H1 (cell line): ENCODE measurements around the gene SYT6. TPM values are rescaled to one million over a fixed set of nuclear protein-coding genes. Genes with fewer than 3 reads are reported as not detected.

Experiments
- CTCF ChIA-PET: fragments of 300-600 bp; sonication (Branson Sonifier 250); formaldehyde crosslinking; loops from one replicate; lab custom pipeline; 2021; ENCODE audit not compliant: partially characterized antibody; lab: Charles Lee
- POLR2A ChIA-PET: fragments of 300-600 bp; sonication (Branson Sonifier 250); formaldehyde crosslinking; loops from one replicate; lab custom pipeline; 2021; ENCODE audit warnings: inconsistent platforms; ENCODE audit not compliant: partially characterized antibody; lab: Charles Lee
- DNase-seq, 2 experiments: peaks; one replicate each; pipeline versions ENCODE4 v3.0.0 to v3.0.0-alpha.2; 2010 to 2022; ENCODE audit warnings: low spot score in 2 of 2, low read depth in 1 of 2, mixed read lengths in 1 of 2
- FAIRE-seq: peaks from 2 replicates; lab custom pipeline; 2011; peaks lifted over from hg19 to GRCh38; lab: Jason Lieb, UNC
- H2AFZ ChIP-seq: 2 replicates; pipeline ENCODE4 v1.8.1; 2012; ENCODE audit warnings: low read length, inconsistent platforms
- H2AK5ac ChIP-seq: 2 replicates; pipeline ENCODE4 v1.6.1; 2013; ENCODE audit warnings: low read depth, low read length
- H2BK120ac ChIP-seq: replicated peaks from 2 replicates; pipeline ENCODE3; 2013; ENCODE audit warnings: low read depth, low read length, inconsistent platforms
- H2BK12ac ChIP-seq: 2 replicates; pipeline ENCODE4 v1.6.1; 2013; ENCODE audit warnings: low read depth, low read length
- H2BK15ac ChIP-seq: 2 replicates; pipeline ENCODE4 v1.6.1; 2013; ENCODE audit warnings: low read length
- H2BK20ac ChIP-seq: 2 replicates; pipeline ENCODE4 v1.6.1; 2013; ENCODE audit warnings: low read length
- H2BK5ac ChIP-seq: 2 replicates; pipeline ENCODE4 v1.6.1; 2013; ENCODE audit warnings: low read depth, low read length
- H3K14ac ChIP-seq: 2 replicates; pipeline ENCODE4 v1.6.1; 2013; ENCODE audit warnings: inconsistent platforms; ENCODE audit not compliant: insufficient read length
- H3K18ac ChIP-seq: 2 replicates; pipeline ENCODE4 v1.6.1; 2013; ENCODE audit warnings: low read length; ENCODE audit errors: extremely low read depth
- H3K23ac ChIP-seq: 2 replicates; pipeline ENCODE4 v1.6.1; 2013; ENCODE audit warnings: inconsistent platforms; ENCODE audit not compliant: insufficient read length
- H3K23me2 ChIP-seq: 2 replicates; pipeline ENCODE4 v1.6.1; 2013; ENCODE audit warnings: low read depth, low read length
- H3K27ac ChIP-seq: 2 replicates; pipeline ENCODE4 v1.6.1; 2011; ENCODE audit warnings: low read depth, low read length, inconsistent platforms
- H3K27me3 ChIP-seq, 4 experiments: replicated peaks in 1 of 4; 1 replicate in 1 of 4; 2 replicates in 3 of 4; pipeline versions ENCODE4 v1.6.1 to v1.8.1; 2011 to 2013; ENCODE audit warnings: low read length in 3 of 4, mild to moderate bottlenecking in 3 of 4, inconsistent platforms in 2 of 4, mixed read lengths in 2 of 4, moderate library complexity in 1 of 4; ENCODE audit not compliant: control insufficient read depth in 3 of 4, insufficient read depth in 3 of 4; ENCODE audit errors: extremely low read depth in 1 of 4
- H3K36me3 ChIP-seq, 4 experiments: 2 replicates each; pipeline versions ENCODE4 v1.6.1 to v1.8.1; 2011 to 2013; ENCODE audit warnings: mild to moderate bottlenecking in 4 of 4, low read length in 3 of 4, moderate library complexity in 2 of 4, control low read depth in 1 of 4, inconsistent platforms in 1 of 4; ENCODE audit not compliant: insufficient read depth in 4 of 4, control insufficient read depth in 2 of 4
- H3K4ac ChIP-seq: replicated peaks from 2 replicates; pipeline ENCODE3; 2013; ENCODE audit warnings: low read length, low read depth, mixed read lengths, inconsistent platforms; ENCODE audit not compliant: insufficient read length
- H3K4me1 ChIP-seq, 4 experiments: replicated peaks in 1 of 4; 1 replicate in 1 of 4; 2 replicates in 3 of 4; pipeline versions ENCODE4 v1.6.1 to v1.8.1; 2011 to 2013; ENCODE audit warnings: low read length in 3 of 4, inconsistent platforms in 2 of 4, mixed read lengths in 1 of 4; ENCODE audit not compliant: insufficient read depth in 4 of 4, control insufficient read depth in 3 of 4
- H3K4me2 ChIP-seq, 2 experiments: 2 replicates each; pipeline versions ENCODE4 v1.6.1 to v1.8.1; 2011 to 2013; ENCODE audit warnings: low read depth in 2 of 2, low read length in 2 of 2, control low read depth in 1 of 2, inconsistent platforms in 1 of 2, mild to moderate bottlenecking in 1 of 2; ENCODE audit not compliant: insufficient read depth in 1 of 2
- H3K4me3 ChIP-seq, 4 experiments: fragments of 200-600, 300-600 bp in 1 of 4; sonication (generic), shearing (Covaris generic), sonication (Bioruptor Twin) in 1 of 4; 2 replicates each; pipeline versions ENCODE4 v1.5.1 to v1.8.1; 2011 to 2016; ENCODE audit warnings: low read length in 4 of 4, low read depth in 3 of 4, control low read depth in 2 of 4, inconsistent platforms in 2 of 4, mild to moderate bottlenecking in 2 of 4, mixed read lengths in 1 of 4, moderate library complexity in 1 of 4; ENCODE audit not compliant: insufficient read depth in 2 of 4; ENCODE audit errors: extremely low read depth in 1 of 4
- H3K56ac ChIP-seq: replicated peaks from 2 replicates; pipeline ENCODE3; 2013; ENCODE audit warnings: low read depth, mild to moderate bottlenecking, mixed read lengths, low read length, inconsistent platforms; ENCODE audit not compliant: insufficient read length
- H3K79me1 ChIP-seq: 2 replicates; pipeline ENCODE4 v1.6.1; 2013; ENCODE audit warnings: low read depth, low read length, control low read depth
- H3K79me2 ChIP-seq, 2 experiments: 2 replicates each; pipeline versions ENCODE4 v1.6.1 to v1.8.1; 2012 to 2013; ENCODE audit warnings: low read length in 2 of 2, mild to moderate bottlenecking in 2 of 2, inconsistent platforms in 1 of 2; ENCODE audit not compliant: insufficient read depth in 2 of 2, control insufficient read depth in 1 of 2
- H3K9ac ChIP-seq, 4 experiments: replicated peaks in 1 of 4; 1 replicate in 1 of 4; 2 replicates in 3 of 4; pipeline versions ENCODE4 v1.6.1 to v1.8.1; 2011 to 2013; ENCODE audit warnings: low read depth in 3 of 4, low read length in 3 of 4, control low read depth in 2 of 4, mild to moderate bottlenecking in 2 of 4, moderate library complexity in 2 of 4, inconsistent platforms in 1 of 4; ENCODE audit errors: extremely low read depth in 1 of 4
- H3K9me3 ChIP-seq, 2 experiments: 2 replicates each; pipeline versions ENCODE4 v1.6.1 to v1.8.1; 2012 to 2013; ENCODE audit warnings: mild to moderate bottlenecking in 2 of 2, moderate library complexity in 2 of 2, control low read depth in 1 of 2, inconsistent platforms in 1 of 2, low read depth in 1 of 2, low read length in 1 of 2, mixed read lengths in 1 of 2; ENCODE audit not compliant: insufficient read depth in 2 of 2
- H4K20me1 ChIP-seq, 2 experiments: replicated peaks in 1 of 2; 2 replicates each; pipeline versions ENCODE3 to v1.8.1; 2011 to 2013; ENCODE audit warnings: inconsistent platforms in 2 of 2, low read length in 2 of 2, mild to moderate bottlenecking in 1 of 2; ENCODE audit not compliant: insufficient read depth in 2 of 2, control insufficient read depth in 1 of 2
- H4K5ac ChIP-seq: 2 replicates; pipeline ENCODE4 v1.6.1; 2013; ENCODE audit warnings: low read length, low read depth, mixed read lengths, inconsistent platforms; ENCODE audit not compliant: insufficient read length
- H4K8ac ChIP-seq: 2 replicates; pipeline ENCODE4 v1.8.0; 2013; ENCODE audit warnings: mild to moderate bottlenecking, moderate library complexity, low read length, inconsistent platforms; ENCODE audit not compliant: insufficient read depth; ENCODE audit errors: extremely low read depth
- H4K91ac ChIP-seq: replicated peaks from 2 replicates; pipeline ENCODE3; 2013; ENCODE audit warnings: low read length, mixed read lengths, inconsistent platforms; ENCODE audit not compliant: insufficient read length
- POLR2A ChIP-seq, 2 experiments: IDR thresholded peaks; 1 replicate in 1 of 2; 2 replicates in 1 of 2; pipeline ENCODE4 v1.6.1; 2011; ENCODE audit warnings: low read depth in 2 of 2, low read length in 2 of 2, mild to moderate bottlenecking in 2 of 2; ENCODE audit errors: control extremely low read depth in 1 of 2
- SIN3A ChIP-seq, 2 experiments: IDR thresholded peaks in 1 of 2; conservative IDR thresholded peaks in 1 of 2; 2 replicates each; pipeline ENCODE4 v1.6.1; 2011 to 2012; ENCODE audit warnings: low read length in 2 of 2, improper control_type of control experiment in 1 of 2, low read depth in 1 of 2, mild to moderate bottlenecking in 1 of 2
- SP1 ChIP-seq: IDR thresholded peaks from 2 replicates; pipeline ENCODE4 v1.6.1; 2011; ENCODE audit warnings: low read depth, low read length
- WGBS, 2 experiments: shearing (Covaris generic) in 1 of 2; methylation state at CpG; one replicate each; pipeline versions ENCODE4 v1.1.6 to v1.1.7; 2013 to 2015; ENCODE audit warnings: low lambda C conversion rate in 2 of 2, mixed read lengths in 2 of 2, inconsistent platforms in 1 of 2, low coverage in 1 of 2, missing lambda C conversion rate in 1 of 2; ENCODE audit not compliant: insufficient replicate concordance in 2 of 2, insufficient coverage in 1 of 2, insufficient read length in 1 of 2; ENCODE audit errors: extremely low coverage in 1 of 2, missing lambda C conversion rate in 1 of 2; 5-methylcytosine and 5-hydroxymethylcytosine counted together
- polyA plus RNA-seq, 7 experiments: library from polyadenylated mRNA; depleted of rRNA in 3 of 7; stranded (reverse) in 5 of 7; unstranded in 2 of 7; fragments of >200 nt in 5 of 7; fragments of 200-250 nt in 2 of 7; gene quantifications; 1 replicate in 5 of 7; 2 replicates in 1 of 7; 4 replicates in 1 of 7; pipeline versions ENCODE4 v1.2.1 to v1.2.3, GENCODE V29; 2011 to 2013; ENCODE audit warnings: missing spikeins in 2 of 7, mixed read lengths in 2 of 7
- total RNA-seq: library from RNA; stranded (reverse); fragmentation: NEBNext Ultra II Directional; extraction: Animal tissue kit (Norgen Biotek cat#: 25700); gene quantifications from 2 replicates; pipeline ENCODE4 v1.2.1, GENCODE V29; 2021

Gene SYT6
- total and polyA plus RNA-seq, 2 of the 8 experiments (the other 6 are each of a cell fraction or from before 2014, with no cell fraction given), result 33.7 to 83.5 TPM

- Histone ChIP-seq H3K56ac (peak overlapping the region; percentile 27), H3K23ac (no peak overlapping the region), H3K23me2 (peaks cover 5% of the 10 kb centered on the region; the same call in 1 of the 2 replicates), H3K27me3 (no peaks in the 10 kb centered on the region), H4K5ac (peak overlapping the region; percentile 87), H3K27ac (peak overlapping the region; percentile 63; the same call in 1 of the 2 replicates), H2BK12ac (peak overlapping the region; percentile 99), H4K8ac (no peak overlapping the region), H3K9me3 (peaks cover 18 to 23% of the 10 kb centered on the region in 2 experiments), H4K20me1 (no peaks in the 10 kb centered on the region), H2AFZ (no peak overlapping the region), H2BK120ac (peak overlapping the region; percentile 98), H3K36me3 (peaks cover 0 to 20% (median 8%) of the 10 kb centered on the region in 4 experiments; a peak in 3 of 8 replicates), H3K18ac (peak overlapping the region; percentile 95; the same call in 1 of the 2 replicates), H3K9ac (no peak overlapping the region; a peak in 1 of 7 replicates), H4K91ac (peak overlapping the region; percentile 97), H2AK5ac (peak overlapping the region; percentile 84), H3K79me2 (no peaks in the 10 kb centered on the region), H2BK5ac (peak overlapping the region; percentile 97), H3K4me3 (peak overlapping the region in 1 of 4 experiments; percentile 13; a peak in 1 of 8 replicates), H2BK15ac (no peak overlapping the region), H3K4me2 (peak overlapping the region; percentile 50 to 74), H2BK20ac (peak overlapping the region; percentile 97), H3K4ac (peak overlapping the region; percentile 37), H3K14ac (no peak overlapping the region), H3K79me1 (no peaks in the 10 kb centered on the region), H3K4me1 (peaks cover 17 to 42% (median 32%) of the 10 kb centered on the region in 4 experiments)
- CTCF ChIA-PET, result interaction anchor here (1.0 to 2.7 kb wide), 8 partner anchors 8 to 98 kb away, joined by 3 to 13 read pairs (median 6); partner anchors contain the start of gene OLFML3
- WGBS, 2 experiments, result 15% methylated on average over 4 of the region's 4 CpGs; no CpG with 5 or more reads in 1 of the 2 experiments
- POLR2A ChIA-PET, result interaction anchor here (1.1 to 1.8 kb wide), 5 partner anchors 9 to 42 kb away, joined by 4 to 8 read pairs (median 5); no protein-coding TSS in a partner anchor
- DNase-seq, result peak in 1 of 2 experiments; percentile 29
- peak; percentile 57 for FAIRE-seq
- TF ChIP-seq SIN3A (conservative IDR thresholded peaks at IDR 0.05 in 1 of 2, IDR thresholded peaks at IDR 0.05 in 1 of 2; ENCODE audit: low read depth in 1 of 2, low read length in 2 of 2) (0 out of 4 replicates have a peak, but pooled peaks of 1 of the 2 experiments have one; percentile 22), SP1 (peak; percentile 51; the same call in 1 of the 2 replicates), POLR2A (IDR thresholded peaks at IDR 0.05; ENCODE audit: control extremely low read depth in 1 of 2, low read depth in 2 of 2, low read length in 2 of 2) (no peak)
These were observed 78.0 kb downstream of the SYT6 start for GRCh38 chr1:114075546-114076242.
